OCI-LY7 (cell line): ENCODE results near the gene SNRK.

Experiments
- CTCF ChIP-seq: fragments of 200-600 bp; sonication (generic); conservative IDR thresholded peaks from 2 replicates; pipeline ENCODE4 v1.5.1; 2014; ENCODE audit warnings: mild to moderate bottlenecking, antibody characterized with exemption, low read length, moderate library complexity, mixed read lengths
- EZH2phosphoT487 ChIP-seq: fragments of 200-600 bp; sonication (generic); IDR thresholded peaks from 2 replicates; pipeline ENCODE4 v1.6.1; 2018; ENCODE audit warnings: low read depth, borderline replicate concordance, mild to moderate bottlenecking, mixed run types, antibody characterized with exemption, low read length, moderate library complexity, mixed read lengths

- TF ChIP-seq CTCF (no peak), EZH2phosphoT487 (no peak)
Measured at GRCh38 chr3:43288850-43289249, 2.5 kb downstream of the SNRK start.
